ENCODE measurements around the gene ABCA8. TPM values are rescaled to one million over a fixed set of nuclear protein-coding genes. Genes with fewer than 3 reads are reported as not detected.
"Not testable (repeated sequence)": the region's sequence is repeated elsewhere in the genome, so short reads cannot be mapped to it uniquely, and the experiment has no call there.

ABCA8 gene
- total RNA-seq, 2 donors from 2014 or later = 6.8 to 9.7 TPM

DNA sequence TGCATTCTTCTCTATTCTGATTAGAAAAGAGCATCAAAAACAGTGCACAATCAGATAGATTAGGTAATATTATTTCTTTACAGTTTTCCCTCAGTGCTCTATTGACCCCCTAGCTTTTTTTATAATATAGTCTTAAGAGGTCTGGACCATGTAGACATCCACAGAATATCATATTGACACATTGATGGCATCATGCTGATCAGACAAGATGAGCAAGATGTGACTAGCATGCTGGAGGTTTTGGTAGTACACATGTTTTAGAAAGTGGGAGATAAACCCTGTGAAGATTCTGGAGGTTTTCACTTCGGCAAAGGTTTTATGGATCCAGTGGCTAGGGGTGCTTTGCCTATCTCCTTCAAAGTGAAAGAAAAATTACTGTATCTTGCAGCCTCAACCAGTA is 2.8 kb upstream of the ABCA8 start:
- Histone ChIP-seq H3K4me3 (no peak overlapping the region), H3K27me3 (no peaks in the 10 kb centered on the region), H3K9ac (ENCODE audit: low read depth in 2 of 2, low read length in 2 of 2) (no peak overlapping the region), H3K4me1 (no peaks in the 10 kb centered on the region), H3K27ac (no peak overlapping the region), H3K9me3 (no peaks in the 10 kb centered on the region), H3K36me3 (no peaks in the 10 kb centered on the region)
- TF ChIP-seq CTCF (IDR thresholded peaks at IDR 0.05) = no peak
- intact Hi-C loops (cut with DNase I) = no loop called here
- DNase-seq = no peak

- no peaks in the 10 kb centered on the region for H3K9me3 ChIP-seq
- TF ChIP-seq CTCF (IDR thresholded peaks at IDR 0.05) = no peak
- no peaks in the 10 kb centered on the region for H3K27me3 ChIP-seq
- no peak overlapping the region for H3K9ac ChIP-seq (ENCODE audit: low read depth in 2 of 2, low read length in 2 of 2)
- DNase-seq = no peak
- no peaks in the 10 kb centered on the region for H3K36me3 ChIP-seq
- H3K27ac ChIP-seq = no peak overlapping the region
- intact Hi-C loops (cut with DNase I) = no loop called here
- no peak overlapping the region for H3K4me3 ChIP-seq
- no peaks in the 10 kb centered on the region for H3K4me1 ChIP-seq
Observed at GRCh38 chr17:68954146-68954896, 871 bp downstream of the ABCA8 start.

GRCh38 chr17:68953340-68953997 is 1.7 kb downstream of the ABCA8 start:
- no peaks in the 10 kb centered on the region for H3K9me3 ChIP-seq
- no peaks in the 10 kb centered on the region for H3K36me3 ChIP-seq
- TF ChIP-seq CTCF (IDR thresholded peaks at IDR 0.05) = no peak
- peak overlapping the region in 1 of 2 donors; percentile 14 for H3K9ac ChIP-seq (ENCODE audit: low read depth in 2 of 2, low read length in 2 of 2)
- H3K4me1 ChIP-seq = no peaks in the 10 kb centered on the region
- no peak overlapping the region for H3K27ac ChIP-seq
- H3K27me3 ChIP-seq = no peaks in the 10 kb centered on the region
- no peak for DNase-seq
- intact Hi-C loops (cut with DNase I) = no loop called here
- H3K4me3 ChIP-seq = no peak overlapping the region

DNA sequence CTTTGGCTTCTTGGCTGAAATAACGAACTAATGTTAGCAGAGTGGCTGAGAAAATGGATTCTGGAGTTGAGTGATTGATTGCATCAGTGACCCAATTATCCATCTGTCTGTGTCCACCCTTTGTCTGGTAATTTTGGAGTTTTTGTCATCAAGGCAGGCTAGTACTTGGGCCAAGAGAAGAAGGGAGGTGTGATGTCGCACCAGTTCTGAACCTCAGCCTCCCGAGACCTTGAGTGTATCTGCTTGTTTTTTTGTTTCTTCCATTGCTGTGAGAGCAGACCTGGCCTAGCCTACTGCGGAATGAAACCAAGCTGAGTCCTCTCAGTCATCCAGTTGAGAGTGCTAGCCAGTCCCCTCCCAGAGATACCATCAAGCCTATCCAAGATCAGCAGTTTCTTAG is 4.5 kb downstream of the ABCA8 start:
- Histone ChIP-seq H3K4me1 (no peaks in the 10 kb centered on the region), H3K9me3 (no peaks in the 10 kb centered on the region), H3K27ac (no peak overlapping the region), H3K9ac (ENCODE audit: low read depth in 2 of 2, low read length in 2 of 2) (no peak overlapping the region), H3K36me3 (no peaks in the 10 kb centered on the region), H3K4me3 (no peak overlapping the region), H3K27me3 (no peaks in the 10 kb centered on the region)
- intact Hi-C loops (cut with DNase I) = no loop called here
- no peak for DNase-seq
- no peak for TF ChIP-seq CTCF (IDR thresholded peaks at IDR 0.05)

GRCh38 chr17:68947868-68948267 is 7.3 kb downstream of the ABCA8 start:
- H3K9ac ChIP-seq (ENCODE audit: low read depth in 2 of 2, low read length in 2 of 2); intact Hi-C loops (cut with DNase I); H3K9me3 ChIP-seq; H3K27ac ChIP-seq; H3K36me3 ChIP-seq; DNase-seq; H3K4me1 ChIP-seq; H3K4me3 ChIP-seq; H3K27me3 ChIP-seq: not testable (repeated sequence)

DNA sequence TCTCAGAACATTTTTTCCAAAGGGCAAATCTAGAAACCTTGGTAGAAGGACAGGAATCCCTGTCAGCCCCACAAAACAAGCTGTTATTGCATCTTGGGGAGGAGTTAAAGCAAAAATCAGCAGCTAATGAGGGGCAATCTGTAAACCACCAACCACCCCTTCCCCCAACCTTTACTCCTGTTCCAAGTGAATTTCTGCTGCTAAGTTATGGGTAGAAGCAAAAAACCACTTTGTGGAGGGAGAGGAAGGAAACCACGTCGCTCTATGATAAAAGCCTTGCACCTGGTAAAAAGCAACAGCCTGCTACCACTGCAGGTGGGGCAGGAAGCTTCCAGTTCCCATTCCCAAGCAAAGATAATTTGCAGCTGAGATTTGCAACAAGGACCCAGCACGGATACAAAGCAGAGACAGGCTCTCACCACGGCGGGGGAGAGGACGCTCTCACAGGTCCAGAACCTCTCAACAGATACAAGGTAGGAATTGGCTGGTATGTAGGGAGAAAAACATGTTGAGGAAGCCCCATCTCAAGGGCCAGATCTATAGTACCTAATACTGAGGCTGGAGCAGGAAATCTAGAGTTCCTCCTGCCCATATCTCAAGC is 10.7 kb downstream of the ABCA8 start:
- Histone ChIP-seq H3K9ac (ENCODE audit: low read depth in 2 of 2, low read length in 2 of 2) (no peak overlapping the region), H3K9me3 (no peaks in the 10 kb centered on the region), H3K36me3 (no peaks in the 10 kb centered on the region), H3K4me3 (no peak overlapping the region), H3K27ac (no peak overlapping the region), H3K27me3 (no peaks in the 10 kb centered on the region), H3K4me1 (no peaks in the 10 kb centered on the region)
- intact Hi-C loops (cut with DNase I) = no loop called here
- DNase-seq = no peak
- TF ChIP-seq CTCF (IDR thresholded peaks at IDR 0.05) = no peak

DNA sequence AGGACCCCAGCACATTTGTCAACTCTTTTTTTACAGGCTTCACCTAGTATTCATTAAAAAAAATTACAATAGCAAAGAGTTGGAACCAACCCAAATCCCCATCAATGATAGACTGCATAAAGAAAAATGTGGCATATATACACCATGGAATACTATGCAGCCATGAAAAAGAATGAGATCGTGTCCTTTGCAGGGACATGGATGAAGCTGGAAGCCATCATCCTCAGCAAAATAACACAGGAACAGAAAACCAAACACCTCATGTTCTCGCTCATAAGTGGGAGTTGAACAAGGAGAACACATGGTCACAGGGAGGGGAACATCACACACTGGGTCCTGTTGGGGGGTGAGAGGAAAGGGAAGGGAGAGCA is 11.4 kb downstream of the ABCA8 start:
- H3K9me3 ChIP-seq; H3K36me3 ChIP-seq; DNase-seq; intact Hi-C loops (cut with DNase I); H3K27ac ChIP-seq; H3K4me1 ChIP-seq; H3K4me3 ChIP-seq; H3K27me3 ChIP-seq; H3K9ac ChIP-seq (ENCODE audit: low read depth in 2 of 2, low read length in 2 of 2): not testable (repeated sequence)
